Stimulated activated CD4-positive, alpha-beta T cell treated with anti-CD3 and anti-CD28 coated beads, Interleukin-2, amount 100 ng/mL, for 48 hours (primary cell): ENCODE results near the gene GSE1.

Experiments used
- DNase-seq, 2 donors: peaks; one replicate each; pipeline ENCODE4 v3.0.0-alpha.2; 2020

GSE1 gene

GRCh38 chr16:85710732-85711131 is 97.6 kb downstream of the GSE1 start:
- DNase-seq, result no peak

DNA sequence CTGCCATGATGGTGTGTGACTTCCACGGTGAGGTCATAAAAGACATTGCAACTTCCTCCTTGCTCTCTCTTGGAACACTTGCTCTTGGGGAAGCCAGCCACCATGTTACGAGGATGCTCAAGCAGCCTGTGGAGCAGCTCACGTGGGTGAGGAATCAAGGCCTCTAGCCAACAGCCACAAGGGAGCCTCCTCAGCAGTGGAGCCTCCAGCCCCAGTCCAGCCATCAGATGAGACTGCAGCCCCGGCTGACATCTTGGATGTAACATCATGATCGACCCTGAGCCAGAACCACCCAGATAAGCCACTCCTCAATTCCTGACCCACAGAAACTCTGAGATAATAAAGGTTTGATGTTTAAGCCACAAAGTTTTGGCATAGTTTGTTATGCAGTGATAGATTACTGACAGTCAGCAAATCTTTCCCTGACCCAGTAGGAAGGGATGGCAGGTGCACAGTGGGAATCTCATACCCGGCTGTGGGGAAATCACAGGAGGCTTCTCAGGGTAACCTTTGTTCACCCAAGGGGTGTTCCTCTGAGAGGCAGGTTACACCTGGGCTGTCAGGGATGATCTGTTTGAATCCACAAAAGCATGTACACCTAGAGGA is 99.0 kb downstream of the GSE1 start:
- DNase-seq, result no peak

DNA sequence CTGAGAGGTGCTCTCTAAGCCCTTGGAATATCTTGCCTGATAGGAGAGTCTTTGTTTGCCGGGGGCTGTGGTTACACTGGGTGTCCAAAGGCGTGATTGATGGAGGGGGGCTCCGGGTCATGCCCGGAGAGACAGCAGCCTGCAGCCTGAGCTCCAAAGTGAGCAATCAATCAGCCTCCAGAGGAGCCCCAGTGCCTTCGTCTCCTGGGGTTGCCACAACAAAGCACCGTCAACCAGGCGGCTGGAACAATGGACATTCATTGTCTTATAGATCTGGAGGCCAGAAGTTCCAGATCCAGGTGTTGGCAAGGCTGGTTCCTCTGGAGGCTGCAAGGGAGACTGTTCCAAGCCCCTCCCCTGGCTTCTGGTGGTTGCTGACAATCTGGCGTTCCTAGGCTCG is 99.7 kb downstream of the GSE1 start:
- DNase-seq, result no peak

DNA sequence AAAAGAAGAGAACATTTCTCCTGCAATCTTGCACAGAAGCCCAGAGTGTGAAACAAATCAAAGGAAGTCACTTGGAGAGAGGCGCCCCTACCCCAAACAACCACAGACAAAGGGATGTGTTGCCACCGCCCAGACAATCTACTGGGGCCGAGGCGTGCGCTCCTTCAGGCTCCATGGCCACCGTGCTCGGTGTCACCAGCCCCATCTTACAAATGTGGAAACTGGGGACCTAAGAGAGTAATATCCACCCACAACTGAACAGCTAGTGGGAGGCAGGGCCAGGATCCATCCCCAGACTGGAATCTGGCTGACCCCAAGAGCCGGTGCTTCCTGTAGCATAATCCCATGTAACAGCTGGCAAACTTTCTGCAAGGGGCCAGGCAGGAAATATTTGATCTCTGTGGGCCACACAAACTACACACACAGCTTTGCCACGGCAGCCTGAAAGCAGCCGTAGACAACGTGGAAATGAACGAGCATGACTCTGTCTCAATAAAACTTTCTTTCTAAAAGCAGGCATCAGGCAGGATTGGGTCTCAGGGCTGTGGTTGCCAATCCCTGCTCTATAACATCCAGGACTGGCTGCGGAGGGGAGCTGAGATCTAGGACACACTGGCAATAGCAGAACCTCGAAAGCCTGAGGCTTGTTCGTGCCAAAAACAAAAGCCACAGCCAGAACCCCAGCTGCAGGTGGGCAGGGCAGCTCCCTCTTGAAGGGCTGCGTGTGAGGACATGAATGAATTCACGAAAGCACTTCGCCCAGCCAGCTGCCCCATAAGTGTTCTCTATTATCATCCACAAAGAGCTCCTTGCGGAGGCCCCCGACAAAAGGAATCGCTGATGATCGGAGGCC is 102.3 kb downstream of the GSE1 start:
- DNase-seq, result no peak

- DNase-seq, result no peak
Measured at GRCh38 chr16:85716022-85716679, 103.0 kb downstream of the GSE1 start.

DNA sequence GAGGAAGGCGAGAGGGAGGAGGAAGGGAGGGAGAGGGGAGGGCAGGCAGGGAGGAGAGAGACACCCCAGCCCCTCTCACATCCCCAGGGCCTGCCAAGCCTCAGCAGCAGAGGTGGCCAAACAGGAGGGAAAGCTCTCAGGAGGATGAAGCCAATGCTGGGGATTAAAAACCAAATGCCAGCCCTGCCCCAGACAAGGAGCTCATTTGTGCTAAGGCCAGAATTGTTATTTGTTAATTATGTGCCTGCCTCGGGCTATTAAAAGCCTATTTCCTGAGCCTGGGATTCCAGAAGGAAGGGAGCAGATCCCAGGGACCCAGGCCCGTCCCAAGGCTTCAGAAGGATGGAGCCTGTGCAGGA is 103.5 kb downstream of the GSE1 start:
- DNase-seq, result no peak

- peak; percentile 68 to 75 for DNase-seq
Measured at GRCh38 chr16:85717393-85718152, 104.5 kb downstream of the GSE1 start.

GRCh38 chr16:85718153-85718477 is 105.0 kb downstream of the GSE1 start:
- DNase-seq, result no peak

DNA sequence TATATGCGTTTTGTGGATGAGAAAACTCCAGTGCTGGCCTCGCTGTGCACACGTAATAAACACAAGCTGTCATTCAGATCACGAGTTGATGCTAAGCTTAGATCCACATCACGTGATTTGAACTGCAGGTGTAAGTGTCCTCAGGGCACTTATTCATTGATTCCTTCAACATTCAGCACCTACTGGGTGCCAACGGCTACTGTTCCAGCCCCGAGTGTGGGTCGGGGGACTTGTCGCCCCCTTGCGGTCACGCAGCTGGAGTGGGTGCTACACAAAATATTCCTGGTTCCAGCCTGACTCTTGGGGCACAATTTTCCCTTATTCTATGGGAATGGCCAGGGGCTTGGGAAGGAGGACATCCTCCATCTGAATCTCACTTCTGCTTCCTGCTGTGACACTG is 105.6 kb downstream of the GSE1 start:
- DNase-seq, result peak in 1 of 2 donors; percentile 16

DNA sequence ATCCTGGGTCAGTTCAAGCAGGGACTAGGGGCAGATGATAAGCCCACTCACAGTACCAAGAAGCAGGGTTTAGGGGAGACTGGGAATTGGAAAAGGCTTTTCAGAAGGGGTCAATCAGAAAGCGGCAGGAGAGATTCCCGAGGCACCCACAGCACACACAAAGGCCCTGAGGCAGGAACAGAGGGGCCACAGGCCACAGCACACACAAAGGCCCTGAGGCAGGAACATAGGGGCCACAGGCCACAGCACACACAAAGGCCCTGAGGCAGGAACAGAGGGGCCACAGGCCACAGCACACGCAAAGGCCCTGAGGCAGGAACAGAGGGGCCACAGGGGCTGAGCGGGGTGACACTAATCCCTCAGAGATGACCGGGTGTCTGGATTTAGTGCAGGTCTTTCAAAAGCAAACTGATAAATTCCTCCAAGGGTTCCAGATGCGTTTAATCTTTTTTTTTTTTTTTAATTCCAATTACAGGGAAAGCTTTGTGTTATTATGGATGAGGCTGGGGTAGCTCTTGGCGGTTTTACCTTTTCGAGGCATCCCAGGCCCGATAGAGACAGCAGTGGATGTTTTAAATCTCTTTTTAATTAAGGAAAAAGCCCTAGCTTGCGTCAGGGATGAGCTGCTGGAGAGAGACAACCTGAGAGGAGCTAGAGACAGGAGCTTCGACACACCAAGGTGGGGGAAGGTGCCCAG is 106.6 kb downstream of the GSE1 start:
- DNase-seq, result no peak

DNA sequence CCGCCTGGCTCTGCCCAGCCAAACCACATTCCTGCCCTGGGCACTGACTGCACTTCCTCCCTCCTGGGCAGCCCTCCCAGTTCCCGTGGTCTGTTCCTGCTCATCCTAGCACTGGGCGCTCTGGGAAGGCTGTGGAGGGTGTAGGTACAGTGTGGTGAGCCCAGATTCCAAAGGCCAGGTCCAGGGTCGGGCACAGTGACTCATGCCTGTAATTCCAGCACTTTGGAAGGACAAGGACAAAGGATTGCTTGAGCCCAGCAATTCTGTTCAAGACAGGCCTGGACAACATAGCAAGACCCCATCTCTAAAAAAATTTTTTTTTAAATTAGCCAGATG is 107.1 kb downstream of the GSE1 start:
- no peak for DNase-seq

GRCh38 chr16:85722128-85722893 is 109.2 kb downstream of the GSE1 start:
- no peak for DNase-seq

DNA sequence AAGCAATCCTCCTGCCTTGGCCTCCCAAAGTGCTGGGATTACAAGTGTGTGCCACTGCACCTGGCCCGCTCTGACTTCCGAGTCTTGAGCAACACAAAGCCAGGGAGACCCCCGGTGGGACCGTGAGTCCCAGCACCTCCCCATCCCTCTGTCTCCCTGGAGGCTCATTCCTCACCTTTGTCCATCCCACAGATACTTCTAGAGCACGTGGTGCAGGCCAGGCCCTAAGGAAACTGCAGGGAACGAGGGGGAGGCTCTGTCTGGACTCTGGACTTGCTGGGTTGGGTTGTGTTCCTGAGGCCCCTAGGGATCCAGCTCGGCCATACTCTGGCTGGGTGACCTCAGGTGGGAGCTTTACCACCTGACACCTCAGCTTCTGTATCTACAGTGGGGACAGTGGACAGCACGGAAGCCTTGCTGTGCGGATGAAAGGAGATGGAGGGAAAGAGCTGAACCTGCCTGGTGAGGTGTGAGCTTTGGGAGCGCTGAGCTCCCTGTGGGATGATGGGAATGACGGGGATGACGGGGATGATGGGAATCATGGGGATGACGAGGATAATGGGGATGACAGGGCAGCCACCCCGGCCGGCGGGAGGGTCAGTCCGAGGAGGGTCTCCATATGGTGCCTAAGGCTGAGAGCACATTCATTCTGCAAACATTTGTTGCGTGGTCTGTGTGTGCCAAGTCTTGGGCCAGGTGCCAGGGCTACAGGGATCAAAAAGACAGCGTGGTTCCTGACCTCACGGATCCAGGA is 111.2 kb downstream of the GSE1 start:
- DNase-seq, result no peak

GRCh38 chr16:85724936-85725335 is 111.8 kb downstream of the GSE1 start:
- no peak for DNase-seq
